Measurements from ENCODE around the gene SLC2A8. TPM values are rescaled to one million over a fixed set of nuclear protein-coding genes. Genes with fewer than 3 reads are reported as not detected.
A peak's percentile ranks its signal among the peaks of the same experiment; 100 is the strongest.

SLC2A8 gene
- total RNA-seq, 1 donor from 2014 or later = 14.1 TPM

GRCh38 chr9:127397646-127398274 lies 791 bp downstream of the SLC2A8 start:
- no peaks in the 10 kb centered on the region for H3K36me3 Mint-ChIP-seq (ENCODE audit: low read depth)
- H3K9me3 Mint-ChIP-seq (ENCODE audit: low read depth) = no peaks in the 10 kb centered on the region
- H3K27me3 Mint-ChIP-seq (ENCODE audit: low read depth) = no peaks in the 10 kb centered on the region
- DNase-seq (ENCODE audit: low spot score) = peak; percentile 88
- TF ChIP-seq CTCF (IDR thresholded peaks at IDR 0.05) = peak; percentile 83
- H3K4me1 Mint-ChIP-seq (ENCODE audit: low read depth) = peaks cover 13% of the 10 kb centered on the region
- peak overlapping the region; percentile 45 for H3K27ac Mint-ChIP-seq (ENCODE audit: unreplicated experiment)
- H3K4me3 Mint-ChIP-seq (ENCODE audit: unreplicated experiment) = peak overlapping the region; percentile 72

DNA sequence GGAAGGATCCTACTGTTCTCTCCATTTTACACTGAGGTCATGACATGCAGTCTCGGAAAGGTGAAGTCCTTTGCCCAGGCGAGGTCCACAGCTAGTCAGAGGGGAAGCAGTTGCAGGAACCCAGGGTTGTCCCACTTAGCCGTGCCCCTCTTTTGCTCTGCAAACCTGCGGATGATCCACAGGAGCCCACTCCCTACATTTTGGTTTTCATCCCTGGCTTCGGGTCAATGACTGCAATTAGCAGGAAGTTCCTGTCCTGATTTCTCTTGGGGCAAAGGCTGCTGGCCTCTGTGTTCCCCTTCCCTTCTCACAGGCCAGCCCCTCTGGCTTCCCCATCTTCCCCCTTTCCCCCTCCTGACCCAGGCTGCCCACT lies 1.3 kb downstream of the SLC2A8 start:
- H3K4me1 Mint-ChIP-seq (ENCODE audit: low read depth) = peaks cover 13% of the 10 kb centered on the region
- no peaks in the 10 kb centered on the region for H3K36me3 Mint-ChIP-seq (ENCODE audit: low read depth)
- no peak for DNase-seq (ENCODE audit: low spot score)
- H3K4me3 Mint-ChIP-seq (ENCODE audit: unreplicated experiment) = peak overlapping the region; percentile 72
- peak; percentile 39 for TF ChIP-seq CTCF (IDR thresholded peaks at IDR 0.05)
- H3K9me3 Mint-ChIP-seq (ENCODE audit: low read depth) = no peaks in the 10 kb centered on the region
- H3K27ac Mint-ChIP-seq (ENCODE audit: unreplicated experiment) = peak overlapping the region; percentile 45
- H3K27me3 Mint-ChIP-seq (ENCODE audit: low read depth) = no peaks in the 10 kb centered on the region

GRCh38 chr9:127398715-127399400 lies 1.9 kb downstream of the SLC2A8 start:
- no peak overlapping the region for H3K27ac Mint-ChIP-seq (ENCODE audit: unreplicated experiment)
- DNase-seq (ENCODE audit: low spot score) = no peak
- TF ChIP-seq CTCF (IDR thresholded peaks at IDR 0.05) = no peak
- no peaks in the 10 kb centered on the region for H3K27me3 Mint-ChIP-seq (ENCODE audit: low read depth)
- peak overlapping the region; percentile 72 for H3K4me3 Mint-ChIP-seq (ENCODE audit: unreplicated experiment)
- no peaks in the 10 kb centered on the region for H3K36me3 Mint-ChIP-seq (ENCODE audit: low read depth)
- H3K9me3 Mint-ChIP-seq (ENCODE audit: low read depth) = no peaks in the 10 kb centered on the region
- H3K4me1 Mint-ChIP-seq (ENCODE audit: low read depth) = peaks cover 13% of the 10 kb centered on the region

- Mint-ChIP-seq H3K4me1 (ENCODE audit: low read depth) (peaks cover 13% of the 10 kb centered on the region), H3K27me3 (ENCODE audit: low read depth) (no peaks in the 10 kb centered on the region), H3K27ac (ENCODE audit: unreplicated experiment) (no peak overlapping the region), H3K36me3 (ENCODE audit: low read depth) (no peaks in the 10 kb centered on the region), H3K9me3 (ENCODE audit: low read depth) (no peaks in the 10 kb centered on the region), H3K4me3 (ENCODE audit: unreplicated experiment) (no peak overlapping the region)
- DNase-seq (ENCODE audit: low spot score) = peak; percentile 74
- no peak for TF ChIP-seq CTCF (IDR thresholded peaks at IDR 0.05)
Measured at GRCh38 chr9:127399736-127400269, 2.8 kb downstream of the SLC2A8 start.

GRCh38 chr9:127402401-127403090 lies 5.6 kb downstream of the SLC2A8 start:
- H3K27ac Mint-ChIP-seq (ENCODE audit: unreplicated experiment) = no peak overlapping the region
- no peak overlapping the region for H3K4me3 Mint-ChIP-seq (ENCODE audit: unreplicated experiment)
- no peaks in the 10 kb centered on the region for H3K27me3 Mint-ChIP-seq (ENCODE audit: low read depth)
- DNase-seq (ENCODE audit: low spot score) = peak; percentile 83
- peaks cover 6% of the 10 kb centered on the region for H3K4me1 Mint-ChIP-seq (ENCODE audit: low read depth)
- peaks cover 4% of the 10 kb centered on the region for H3K36me3 Mint-ChIP-seq (ENCODE audit: low read depth)
- no peaks in the 10 kb centered on the region for H3K9me3 Mint-ChIP-seq (ENCODE audit: low read depth)
- no peak for TF ChIP-seq CTCF (IDR thresholded peaks at IDR 0.05)
